PC-9 (cell line): ENCODE results near the gene SRSF7. TPM values are rescaled to one million over a fixed set of nuclear protein-coding genes. Genes with fewer than 3 reads are reported as not detected.
"Not testable (repeated sequence)": the region's sequence is repeated elsewhere in the genome, so short reads cannot be mapped to it uniquely, and the experiment has no call there.

ENCODE experiments used
- BruUV-seq: library from RNA; stranded (reverse); fragments of 400-500 nt; replicated peaks from 2 replicates; lab custom pipeline; 2021; lab: Mats Ljungman, UMichigan
- CTCF ChIA-PET: fragments of 300-600 bp; sonication (Branson Sonifier 250); formaldehyde crosslinking; loops from one replicate; lab custom pipeline; 2022; ENCODE audit warnings: antibody characterized with exemption; lab: Charles Lee
- POLR2A ChIA-PET: fragments of 300-600 bp; sonication (Branson Sonifier 250); formaldehyde crosslinking; loops from one replicate; lab custom pipeline; 2022; ENCODE audit warnings: antibody characterized with exemption; ENCODE audit not compliant: unreplicated experiment; lab: Charles Lee
- DNase-seq, 2 experiments: peaks; one replicate each; pipeline versions ENCODE4 v3.0.0 to v3.0.0-alpha.2; 2015 to 2022; ENCODE audit warnings: mixed read lengths in 1 of 2
- H2AFZ ChIP-seq: fragments of 200-600 bp; sonication (generic); 2 replicates; pipeline ENCODE4 v1.8.1; 2017; ENCODE audit warnings: antibody characterized with exemption
- H3F3A ChIP-seq: fragments of 200-600 bp; sonication (generic); 2 replicates; pipeline ENCODE4 v1.8.1; 2017; ENCODE audit warnings: antibody characterized with exemption, mild to moderate bottlenecking, low read depth; ENCODE audit not compliant: insufficient read depth
- H3K27ac ChIP-seq: fragments of 200-600 bp; sonication (generic); 2 replicates; pipeline ENCODE4 v1.6.1; 2016; ENCODE audit warnings: mixed run types
- H3K27me3 ChIP-seq: fragments of 200-600 bp; sonication (generic); 2 replicates; pipeline ENCODE4 v1.6.1; 2016; ENCODE audit warnings: low read depth, mixed run types; ENCODE audit not compliant: insufficient read depth
- H3K36me3 ChIP-seq: fragments of 200-600 bp; sonication (generic); 2 replicates; pipeline ENCODE4 v1.6.1; 2016; ENCODE audit warnings: low read depth, mixed run types
- H3K4me1 ChIP-seq: fragments of 200-600 bp; sonication (generic); replicated peaks from 2 replicates; pipeline ENCODE4 v1.6.1; 2016; ENCODE audit warnings: mixed run types; ENCODE audit not compliant: insufficient read depth
- H3K4me2 ChIP-seq: fragments of 200-600 bp; sonication (generic); 2 replicates; pipeline ENCODE4 v1.6.1; 2017; ENCODE audit warnings: mixed run types
- H3K4me3 ChIP-seq: fragments of 200-600 bp; sonication (generic); 2 replicates; pipeline ENCODE4 v1.6.1; 2016; ENCODE audit warnings: mixed run types
- H3K79me2 ChIP-seq: fragments of 200-600 bp; sonication (generic); 2 replicates; pipeline ENCODE4 v1.6.1; 2017; ENCODE audit warnings: low read depth, mixed run types
- H3K9me2 ChIP-seq: fragments of 200-600 bp; sonication (generic); 2 replicates; pipeline ENCODE4 v1.8.1; 2017; ENCODE audit warnings: mild to moderate bottlenecking; ENCODE audit not compliant: insufficient read depth
- H3K9me3 ChIP-seq: fragments of 200-600 bp; sonication (generic); 2 replicates; pipeline ENCODE4 v1.8.1; 2016; ENCODE audit warnings: low read depth; ENCODE audit not compliant: insufficient read depth
- H4K20me1 ChIP-seq: fragments of 200-600 bp; sonication (generic); 2 replicates; pipeline ENCODE4 v1.8.1; 2017; ENCODE audit not compliant: insufficient read depth
- EZH2 ChIP-seq: fragments of 200-600 bp; sonication (generic); IDR thresholded peaks from 2 replicates; pipeline ENCODE4 v1.8.0; 2017; ENCODE audit warnings: antibody characterized with exemption, low read depth
- intact Hi-C: fragments of 100-400 bp; cut with micrococcal nuclease; formaldehyde crosslinking; loops from one replicate; pipeline ENCODE4 v1.10.0; 2022; ENCODE audit not compliant: unreplicated experiment
- total RNA-seq: library from RNA; stranded (reverse); gene quantifications from 2 replicates; pipeline ENCODE4 v1.2.3, GENCODE V29; 2021
- TF ChIP-seq, protein P1 (sequence below): fragments of 200-600 bp; sonication (generic); conservative IDR thresholded peaks from 2 replicates; pipeline ENCODE4 v1.6.1; 2017; ENCODE audit warnings: mixed run types, antibody characterized with exemption, mild to moderate bottlenecking, moderate library complexity

Gene SRSF7
- total RNA-seq, 1 experiment from 2014 or later, result 111 TPM

DNA sequence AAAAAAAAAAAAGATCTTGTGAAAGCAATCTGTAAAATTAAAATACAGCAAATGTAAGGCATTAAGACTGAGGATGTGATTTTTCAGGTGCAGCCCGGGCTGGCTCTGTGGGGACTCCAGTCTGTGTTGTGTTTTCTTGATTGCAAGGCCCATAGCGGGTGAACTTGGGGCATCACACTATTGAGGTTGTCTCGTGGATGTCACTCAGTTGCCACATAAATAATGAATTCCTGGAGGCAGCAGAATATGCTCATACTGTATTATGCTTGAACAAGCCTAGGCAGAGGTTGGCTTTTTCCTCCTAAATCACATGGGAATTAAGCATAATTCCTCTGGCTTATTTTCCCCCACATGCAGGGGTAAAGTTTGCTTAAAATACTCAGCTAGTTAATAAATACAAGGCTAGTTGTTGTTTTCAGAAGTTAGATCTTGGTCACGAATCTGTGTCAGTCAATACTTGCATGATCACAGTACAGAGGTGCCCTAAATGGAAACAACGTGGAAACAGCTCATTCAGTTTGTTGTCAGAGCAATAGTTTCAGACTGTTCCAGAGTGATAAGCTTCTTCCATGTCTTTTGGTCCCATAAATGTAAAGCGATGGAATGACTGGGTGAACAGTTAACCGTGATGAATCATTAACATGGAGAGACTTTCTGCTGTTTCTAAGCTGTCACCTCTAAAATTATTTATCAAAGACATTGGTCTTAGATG, 43.2 kb upstream of the SRSF7 start:
- H3K9me3 ChIP-seq, result no peaks in the 10 kb centered on the region
- POLR2A ChIA-PET, result no interaction called here

DNA sequence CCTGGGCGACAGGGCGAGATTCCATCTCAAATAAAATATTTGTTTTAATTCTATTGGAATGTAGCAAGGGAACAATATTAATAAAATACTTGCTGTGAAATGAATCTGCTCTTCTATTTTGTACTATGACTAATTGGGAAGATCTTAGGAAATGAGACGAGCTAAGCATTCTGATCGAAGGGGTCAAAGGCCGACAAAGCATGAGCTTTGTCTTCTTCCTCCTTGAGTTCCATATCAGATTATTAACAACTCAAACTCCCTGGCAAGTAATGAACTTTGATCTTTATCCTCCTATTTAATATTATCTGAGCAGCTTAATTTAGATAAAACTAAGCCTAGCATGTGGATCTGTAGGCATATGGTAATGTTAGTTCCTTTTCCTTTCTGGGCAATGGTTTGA, 42.4 kb upstream of the SRSF7 start:
- DNase-seq, result no peak
- no peaks in the 10 kb centered on the region for H3K4me1 ChIP-seq
- intact Hi-C loops, result no loop called here
- ChIA-PET CTCF (no interaction called here), POLR2A (no interaction called here)
- H4K20me1 ChIP-seq, result no peaks in the 10 kb centered on the region
- no peaks in the 10 kb centered on the region for H3K9me2 ChIP-seq
- H3K27ac ChIP-seq, result no peak overlapping the region
- no peaks in the 10 kb centered on the region for H3K27me3 ChIP-seq
- no TSS peak for BruUV-seq
- no peaks in the 10 kb centered on the region for H3K9me3 ChIP-seq
- H3K4me3 ChIP-seq, result no peak overlapping the region
- H3K4me2 ChIP-seq, result no peak overlapping the region
- peaks cover 8% of the 10 kb centered on the region; the same call in 1 of the 2 replicates for H3K36me3 ChIP-seq
- TF ChIP-seq EZH2, result no peak
- TF ChIP-seq, protein P1, sequence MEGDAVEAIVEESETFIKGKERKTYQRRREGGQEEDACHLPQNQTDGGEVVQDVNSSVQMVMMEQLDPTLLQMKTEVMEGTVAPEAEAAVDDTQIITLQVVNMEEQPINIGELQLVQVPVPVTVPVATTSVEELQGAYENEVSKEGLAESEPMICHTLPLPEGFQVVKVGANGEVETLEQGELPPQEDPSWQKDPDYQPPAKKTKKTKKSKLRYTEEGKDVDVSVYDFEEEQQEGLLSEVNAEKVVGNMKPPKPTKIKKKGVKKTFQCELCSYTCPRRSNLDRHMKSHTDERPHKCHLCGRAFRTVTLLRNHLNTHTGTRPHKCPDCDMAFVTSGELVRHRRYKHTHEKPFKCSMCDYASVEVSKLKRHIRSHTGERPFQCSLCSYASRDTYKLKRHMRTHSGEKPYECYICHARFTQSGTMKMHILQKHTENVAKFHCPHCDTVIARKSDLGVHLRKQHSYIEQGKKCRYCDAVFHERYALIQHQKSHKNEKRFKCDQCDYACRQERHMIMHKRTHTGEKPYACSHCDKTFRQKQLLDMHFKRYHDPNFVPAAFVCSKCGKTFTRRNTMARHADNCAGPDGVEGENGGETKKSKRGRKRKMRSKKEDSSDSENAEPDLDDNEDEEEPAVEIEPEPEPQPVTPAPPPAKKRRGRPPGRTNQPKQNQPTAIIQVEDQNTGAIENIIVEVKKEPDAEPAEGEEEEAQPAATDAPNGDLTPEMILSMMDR, result no peak
- H3K79me2 ChIP-seq, result no peaks in the 10 kb centered on the region
- no peaks in the 10 kb centered on the region for H3F3A ChIP-seq
- H2AFZ ChIP-seq, result no peak overlapping the region

More for the DNA sequence above, 43.2 kb upstream of the SRSF7 start:
- Histone ChIP-seq H3K36me3 (peaks cover 8% of the 10 kb centered on the region; the same call in 1 of the 2 replicates), H3F3A (no peaks in the 10 kb centered on the region), H3K4me2 (no peak overlapping the region), H3K9me2 (no peaks in the 10 kb centered on the region), H3K79me2 (no peaks in the 10 kb centered on the region), H3K4me1 (no peaks in the 10 kb centered on the region), H3K4me3 (no peak overlapping the region), H3K27me3 (no peaks in the 10 kb centered on the region), H3K27ac (no peak overlapping the region), H4K20me1 (no peaks in the 10 kb centered on the region), H2AFZ (no peak overlapping the region)
- intact Hi-C loops, result no loop called here
- TF ChIP-seq, protein P1, result no peak
- no peak for TF ChIP-seq EZH2
- no TSS peak for BruUV-seq
- CTCF ChIA-PET, result no interaction called here
- no peak for DNase-seq

DNA sequence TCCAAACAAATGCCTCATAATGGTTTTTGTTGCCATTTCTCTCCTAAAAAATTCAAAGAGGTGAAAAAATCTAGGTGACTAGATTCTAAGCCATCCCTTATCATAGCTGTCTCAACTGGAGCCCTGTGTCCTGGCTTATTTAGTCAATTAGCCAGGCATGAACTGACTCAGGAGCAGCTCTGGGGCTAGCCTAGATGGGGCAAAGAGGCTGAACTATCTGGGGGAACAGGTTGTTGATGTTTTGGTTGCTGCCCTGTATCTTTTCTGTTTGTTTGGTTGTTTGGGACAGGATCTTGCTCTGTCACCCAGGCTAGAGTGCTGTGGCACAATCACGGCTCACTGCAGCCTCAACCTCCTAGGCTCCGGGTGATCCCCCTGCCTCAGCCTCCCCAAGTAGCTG, 41.6 kb upstream of the SRSF7 start:
- H3K27me3 ChIP-seq, result no peaks in the 10 kb centered on the region
- H3K27ac ChIP-seq, result no peak overlapping the region
- no TSS peak for BruUV-seq
- POLR2A ChIA-PET, result no interaction called here
- intact Hi-C loops, result no loop called here
- no peaks in the 10 kb centered on the region for H3K9me2 ChIP-seq
- H3K4me2 ChIP-seq, result no peak overlapping the region
- no peaks in the 10 kb centered on the region for H3K79me2 ChIP-seq
- no peaks in the 10 kb centered on the region for H4K20me1 ChIP-seq
- H3K36me3 ChIP-seq, result peaks cover 2% of the 10 kb centered on the region; the same call in 1 of the 2 replicates
- DNase-seq, result no peak
- H3K4me1 ChIP-seq, result no peaks in the 10 kb centered on the region
- H3F3A ChIP-seq, result no peaks in the 10 kb centered on the region
- H3K4me3 ChIP-seq, result no peak overlapping the region
- TF ChIP-seq EZH2, result no peak
- TF ChIP-seq, protein P1, result no peak
- no peak overlapping the region for H2AFZ ChIP-seq
- CTCF ChIA-PET, result no interaction called here
- H3K9me3 ChIP-seq, result no peaks in the 10 kb centered on the region

DNA sequence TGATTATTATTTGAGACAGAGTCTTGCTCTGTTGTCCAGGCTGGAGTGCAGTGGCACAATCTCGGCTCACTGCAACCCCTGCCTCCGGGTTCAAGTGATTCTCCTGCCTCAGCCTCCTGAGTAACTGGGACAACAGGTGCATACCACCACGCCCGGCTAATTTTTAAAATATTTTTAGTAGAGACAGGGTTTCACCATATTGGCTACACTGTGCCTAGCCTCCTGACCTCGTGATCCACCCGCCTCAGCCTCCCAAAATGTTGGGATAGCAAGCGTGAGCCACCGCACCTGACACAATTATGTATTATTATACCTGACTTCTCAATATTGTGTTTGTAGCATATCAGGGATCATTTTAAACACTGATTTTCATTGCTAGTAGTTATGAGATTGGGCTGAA, 41.2 kb upstream of the SRSF7 start:
- BruUV-seq, CTCF ChIA-PET, DNase-seq: not testable (repeated sequence)

More for the DNA sequence above, 41.2 kb upstream of the SRSF7 start:
- H3K4me3 ChIP-seq, H3F3A ChIP-seq, H3K4me2 ChIP-seq, H4K20me1 ChIP-seq, H3K9me2 ChIP-seq, POLR2A ChIA-PET, H3K36me3 ChIP-seq, H3K4me1 ChIP-seq, H3K27ac ChIP-seq, H3K9me3 ChIP-seq, H2AFZ ChIP-seq, intact Hi-C loops, H3K79me2 ChIP-seq, H3K27me3 ChIP-seq: not testable (repeated sequence)
